Measurements from ENCODE around the gene ZNF98.

Gene ZNF98

DNA sequence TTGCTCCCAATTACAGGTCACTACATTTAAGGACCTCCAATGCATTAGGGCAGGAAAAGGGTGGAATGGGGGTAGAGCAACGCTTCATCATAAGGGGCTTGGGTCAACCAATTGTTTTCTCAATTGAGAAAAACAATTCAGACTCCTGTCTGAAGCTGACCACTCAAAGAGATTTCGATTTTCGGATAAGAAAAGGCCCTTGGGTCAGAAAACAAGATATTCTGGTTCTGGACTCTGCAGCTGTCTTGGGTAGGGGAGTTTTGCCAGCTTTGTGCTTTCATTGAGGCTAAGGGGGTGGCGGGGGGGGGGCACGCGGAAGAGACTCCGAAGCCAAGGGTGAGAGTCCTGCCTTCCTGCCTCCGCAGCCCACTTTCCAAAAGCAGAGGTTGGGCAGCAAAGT lies 4.8 kb upstream of the ZNF98 start:
- TF ChIP-seq RAD21 (IDR thresholded peaks at IDR 0.05; ENCODE audit: low read depth), result no peak
- TF ChIP-seq, protein P1, sequence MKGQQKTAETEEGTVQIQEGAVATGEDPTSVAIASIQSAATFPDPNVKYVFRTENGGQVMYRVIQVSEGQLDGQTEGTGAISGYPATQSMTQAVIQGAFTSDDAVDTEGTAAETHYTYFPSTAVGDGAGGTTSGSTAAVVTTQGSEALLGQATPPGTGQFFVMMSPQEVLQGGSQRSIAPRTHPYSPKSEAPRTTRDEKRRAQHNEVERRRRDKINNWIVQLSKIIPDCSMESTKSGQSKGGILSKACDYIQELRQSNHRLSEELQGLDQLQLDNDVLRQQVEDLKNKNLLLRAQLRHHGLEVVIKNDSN (IDR thresholded peaks at IDR 0.05), result no peak
- TF ChIP-seq CREB1 (IDR thresholded peaks at IDR 0.05; ENCODE audit: low read depth), result no peak
- no peak for TF ChIP-seq TEAD4 (IDR thresholded peaks at IDR 0.05)
- TF ChIP-seq TCF12 (IDR thresholded peaks at IDR 0.05; ENCODE audit: low read depth), result no peak
- TF ChIP-seq, protein P2, sequence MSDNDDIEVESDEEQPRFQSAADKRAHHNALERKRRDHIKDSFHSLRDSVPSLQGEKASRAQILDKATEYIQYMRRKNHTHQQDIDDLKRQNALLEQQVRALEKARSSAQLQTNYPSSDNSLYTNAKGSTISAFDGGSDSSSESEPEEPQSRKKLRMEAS (IDR thresholded peaks at IDR 0.05), result no peak
- no peak for TF ChIP-seq EP300 (IDR thresholded peaks at IDR 0.05; ENCODE audit: borderline replicate concordance)
- no peak for TF ChIP-seq TAF1 (IDR thresholded peaks at IDR 0.05; ENCODE audit: low read depth)
- TF ChIP-seq ZBTB7A (IDR thresholded peaks at IDR 0.05; ENCODE audit: low read depth), result no peak
- TF ChIP-seq CEBPB (IDR thresholded peaks at IDR 0.05), result no peak
- no peak for TF ChIP-seq FOXM1 (IDR thresholded peaks at IDR 0.05; ENCODE audit: borderline replicate concordance, low read depth)

DNA sequence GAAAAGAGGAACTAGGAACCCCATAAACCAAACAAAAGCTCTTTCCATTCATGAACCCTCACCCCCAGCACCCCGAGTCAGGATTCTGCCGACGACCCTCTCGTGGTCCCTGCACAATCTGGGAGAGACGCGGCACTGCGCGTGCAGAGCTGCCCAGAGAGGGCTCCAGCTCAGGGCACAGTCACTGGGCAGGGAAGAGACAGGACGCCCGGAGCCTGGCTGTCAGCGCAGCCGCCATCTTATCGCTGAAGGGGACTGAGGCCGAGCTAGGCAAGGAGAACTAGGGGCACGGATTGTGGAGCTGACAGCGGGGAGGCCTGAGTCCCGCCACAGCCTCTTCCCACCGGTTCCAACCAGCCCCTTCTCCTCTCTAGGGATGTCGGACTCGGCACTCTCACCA lies 349 bp downstream of the ZNF98 start:
- TF ChIP-seq EGR1 (IDR thresholded peaks at IDR 0.05), result no peak
- TF ChIP-seq RAD21 (IDR thresholded peaks at IDR 0.05; ENCODE audit: low read depth), result no peak
- no peak for TF ChIP-seq TEAD4 (IDR thresholded peaks at IDR 0.05)
- no peak for TF ChIP-seq NFIC (IDR thresholded peaks at IDR 0.05)
- no peak for TF ChIP-seq CEBPB (IDR thresholded peaks at IDR 0.05)
- no peak for TF ChIP-seq ZBTB7A (IDR thresholded peaks at IDR 0.05; ENCODE audit: low read depth)
- TF ChIP-seq TCF12 (IDR thresholded peaks at IDR 0.05; ENCODE audit: low read depth), result no peak
- TF ChIP-seq, protein P3, sequence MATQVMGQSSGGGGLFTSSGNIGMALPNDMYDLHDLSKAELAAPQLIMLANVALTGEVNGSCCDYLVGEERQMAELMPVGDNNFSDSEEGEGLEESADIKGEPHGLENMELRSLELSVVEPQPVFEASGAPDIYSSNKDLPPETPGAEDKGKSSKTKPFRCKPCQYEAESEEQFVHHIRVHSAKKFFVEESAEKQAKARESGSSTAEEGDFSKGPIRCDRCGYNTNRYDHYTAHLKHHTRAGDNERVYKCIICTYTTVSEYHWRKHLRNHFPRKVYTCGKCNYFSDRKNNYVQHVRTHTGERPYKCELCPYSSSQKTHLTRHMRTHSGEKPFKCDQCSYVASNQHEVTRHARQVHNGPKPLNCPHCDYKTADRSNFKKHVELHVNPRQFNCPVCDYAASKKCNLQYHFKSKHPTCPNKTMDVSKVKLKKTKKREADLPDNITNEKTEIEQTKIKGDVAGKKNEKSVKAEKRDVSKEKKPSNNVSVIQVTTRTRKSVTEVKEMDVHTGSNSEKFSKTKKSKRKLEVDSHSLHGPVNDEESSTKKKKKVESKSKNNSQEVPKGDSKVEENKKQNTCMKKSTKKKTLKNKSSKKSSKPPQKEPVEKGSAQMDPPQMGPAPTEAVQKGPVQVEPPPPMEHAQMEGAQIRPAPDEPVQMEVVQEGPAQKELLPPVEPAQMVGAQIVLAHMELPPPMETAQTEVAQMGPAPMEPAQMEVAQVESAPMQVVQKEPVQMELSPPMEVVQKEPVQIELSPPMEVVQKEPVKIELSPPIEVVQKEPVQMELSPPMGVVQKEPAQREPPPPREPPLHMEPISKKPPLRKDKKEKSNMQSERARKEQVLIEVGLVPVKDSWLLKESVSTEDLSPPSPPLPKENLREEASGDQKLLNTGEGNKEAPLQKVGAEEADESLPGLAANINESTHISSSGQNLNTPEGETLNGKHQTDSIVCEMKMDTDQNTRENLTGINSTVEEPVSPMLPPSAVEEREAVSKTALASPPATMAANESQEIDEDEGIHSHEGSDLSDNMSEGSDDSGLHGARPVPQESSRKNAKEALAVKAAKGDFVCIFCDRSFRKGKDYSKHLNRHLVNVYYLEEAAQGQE (IDR thresholded peaks at IDR 0.05; ENCODE audit: low read depth), result no peak
- no peak for TF ChIP-seq TAF1 (IDR thresholded peaks at IDR 0.05; ENCODE audit: low read depth)
- no peak for TF ChIP-seq FOXM1 (IDR thresholded peaks at IDR 0.05; ENCODE audit: borderline replicate concordance, low read depth)
- no peak for TF ChIP-seq YY1 (IDR thresholded peaks at IDR 0.05; ENCODE audit: low read depth)
- TF ChIP-seq, protein P2 (IDR thresholded peaks at IDR 0.05), result no peak
- TF ChIP-seq CREB1 (IDR thresholded peaks at IDR 0.05; ENCODE audit: low read depth), result no peak
- no peak for TF ChIP-seq EP300 (IDR thresholded peaks at IDR 0.05; ENCODE audit: borderline replicate concordance)
- TF ChIP-seq, protein P1 (IDR thresholded peaks at IDR 0.05), result no peak

DNA sequence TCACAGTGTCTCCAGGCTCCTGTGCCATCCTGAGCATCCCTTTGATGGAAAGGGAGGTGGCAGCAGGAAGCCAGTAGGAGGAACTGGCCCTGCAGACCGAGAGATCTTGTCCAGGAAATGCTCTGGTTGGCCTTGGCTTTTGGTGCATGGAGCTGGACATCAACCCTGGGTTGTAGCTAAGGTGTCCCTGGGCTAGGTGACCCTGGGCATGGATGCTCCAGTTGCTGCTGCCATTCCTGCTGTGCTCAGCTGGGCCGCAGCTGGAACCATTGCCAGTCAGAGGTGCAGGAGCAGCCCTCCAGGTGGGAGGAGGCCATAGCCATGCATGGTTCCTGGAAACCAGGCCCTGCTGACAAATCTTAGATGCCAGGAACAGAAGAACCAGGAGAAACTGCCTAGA lies 67.5 kb downstream of the ZNF98 start:
- TF ChIP-seq, protein P2 (IDR thresholded peaks at IDR 0.05), result no peak
